HG02642 (cell line): ENCODE measurements around the gene EEF1AKMT1.

ENCODE experiments used
- ATAC-seq: cut with Tn5 transposase; IDR thresholded peaks from one replicate; pipeline ENCODE4 v1.9.1; 2021; ENCODE audit warnings: mild to moderate bottlenecking; ENCODE audit not compliant: unreplicated experiment, poor library complexity

The EEF1AKMT1 gene

DNA sequence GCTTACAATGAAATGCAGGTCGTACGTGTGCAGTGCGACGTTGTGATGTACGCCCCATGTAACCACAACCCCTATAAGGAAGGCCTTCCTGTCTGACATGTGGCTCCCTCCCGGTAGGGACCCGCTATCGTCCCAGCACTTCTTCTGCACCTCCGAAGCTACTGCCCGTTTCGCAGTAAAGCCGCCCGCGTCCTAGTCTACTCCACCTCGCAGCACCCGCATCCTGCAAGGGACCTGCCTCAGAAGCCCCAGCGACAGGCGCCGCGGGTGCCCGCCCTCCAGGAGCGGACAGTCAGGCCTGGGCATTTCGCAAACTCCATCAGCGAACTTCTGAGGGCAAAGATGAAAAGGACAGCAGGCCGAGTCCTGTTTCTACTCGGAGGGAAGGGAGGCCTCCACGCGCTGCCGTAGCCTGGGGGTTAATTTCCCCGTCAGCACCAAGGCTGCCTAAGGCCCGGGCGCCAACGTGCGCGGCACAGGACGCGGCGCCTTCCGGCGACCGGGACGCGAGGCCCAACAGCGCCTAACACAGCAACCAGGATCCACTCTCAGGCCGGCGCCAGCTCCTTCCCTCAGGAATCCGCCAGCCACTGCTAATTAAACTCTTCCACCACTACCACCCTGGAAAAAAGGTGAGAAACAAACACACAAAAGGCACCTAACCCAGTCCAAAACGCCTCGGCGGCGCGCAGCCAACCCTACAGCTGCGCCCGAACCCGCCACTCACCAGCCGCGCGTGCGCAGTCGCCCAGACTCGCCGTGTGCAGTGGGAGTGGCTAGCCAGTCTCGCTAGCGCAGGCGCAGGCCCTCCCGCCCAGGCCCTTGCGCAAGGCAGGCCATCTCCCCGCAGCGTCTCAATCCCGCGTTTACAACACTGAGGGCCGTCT lies at the start of gene EEF1AKMT1:
TSS of gene EEF1AKMT1 (minus strand) at position 768 of the 887 bp plus-strand sequence. CDS start 16,363 bp downstream, outside the sequence.
- peak; percentile 95 for ATAC-seq

DNA sequence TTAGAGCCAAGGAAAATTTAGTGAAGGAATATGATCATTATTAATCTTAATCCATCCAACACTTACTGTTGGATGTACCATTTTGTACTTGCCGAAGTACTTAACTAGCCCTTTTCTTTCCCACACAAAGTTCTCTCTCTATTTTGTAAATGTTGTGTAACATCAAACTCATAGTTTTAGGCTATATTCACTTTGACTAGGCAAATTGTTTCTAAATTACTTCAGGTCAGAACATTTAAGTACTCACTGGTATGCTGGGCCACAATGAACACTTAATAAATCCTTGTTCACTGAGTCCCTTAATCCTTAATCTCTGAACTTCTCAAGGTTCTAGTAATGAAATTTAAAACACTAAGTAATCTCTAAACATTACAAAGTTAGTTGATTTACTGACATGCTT lies 49.3 kb upstream of the EEF1AKMT1 start:
- no peak for ATAC-seq

GRCh38 chr13:20822406-20822805 lies 48.6 kb upstream of the EEF1AKMT1 start:
- ATAC-seq, result no peak

DNA sequence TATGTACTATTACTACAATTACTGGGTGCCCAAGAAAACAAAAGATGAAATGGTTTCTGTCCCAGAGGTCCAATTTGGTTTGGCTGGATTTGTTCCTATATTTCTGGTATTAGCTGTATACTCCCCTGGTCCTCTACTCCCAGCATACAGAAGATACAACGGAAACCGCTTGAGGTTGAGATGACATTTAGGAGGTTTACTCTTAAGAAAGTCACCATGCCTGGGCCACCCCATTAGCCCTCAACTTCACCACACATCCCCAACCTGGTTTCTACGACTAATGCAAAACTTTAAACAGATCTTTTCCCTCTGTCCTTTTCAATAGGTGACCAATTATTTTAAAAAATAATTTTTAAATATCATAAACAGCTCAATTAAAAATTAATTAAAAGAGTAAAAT lies 46.0 kb upstream of the EEF1AKMT1 start:
- ATAC-seq, result no peak

DNA sequence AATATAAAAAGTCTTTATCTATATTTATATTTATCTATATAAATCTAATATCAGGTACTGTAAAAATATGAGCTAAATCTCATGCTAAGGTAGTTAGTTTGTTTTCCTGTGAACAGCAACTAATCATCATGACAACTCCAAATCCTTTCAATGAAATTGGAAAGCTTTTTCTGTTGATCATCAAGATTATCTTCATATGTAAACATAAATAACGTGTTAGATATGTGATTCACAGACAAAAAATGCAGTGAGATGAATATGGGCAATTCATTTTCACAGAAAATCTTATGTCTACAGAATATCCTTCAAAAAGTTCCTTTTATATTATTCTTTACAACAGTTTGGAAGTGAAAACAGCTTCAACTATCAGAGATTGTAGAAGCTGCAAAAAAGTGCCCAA lies 41.7 kb upstream of the EEF1AKMT1 start:
- ATAC-seq, result no peak

- no peak for ATAC-seq
These were observed 40.6 kb upstream of the EEF1AKMT1 start for GRCh38 chr13:20814224-20814910.

- no peak for ATAC-seq
These were observed 39.1 kb upstream of the EEF1AKMT1 start for GRCh38 chr13:20812890-20813289.

GRCh38 chr13:20810808-20811207 lies 37.0 kb upstream of the EEF1AKMT1 start:
- no peak for ATAC-seq

- ATAC-seq, result no peak
These were observed 35.1 kb upstream of the EEF1AKMT1 start for GRCh38 chr13:20808874-20809273.

DNA sequence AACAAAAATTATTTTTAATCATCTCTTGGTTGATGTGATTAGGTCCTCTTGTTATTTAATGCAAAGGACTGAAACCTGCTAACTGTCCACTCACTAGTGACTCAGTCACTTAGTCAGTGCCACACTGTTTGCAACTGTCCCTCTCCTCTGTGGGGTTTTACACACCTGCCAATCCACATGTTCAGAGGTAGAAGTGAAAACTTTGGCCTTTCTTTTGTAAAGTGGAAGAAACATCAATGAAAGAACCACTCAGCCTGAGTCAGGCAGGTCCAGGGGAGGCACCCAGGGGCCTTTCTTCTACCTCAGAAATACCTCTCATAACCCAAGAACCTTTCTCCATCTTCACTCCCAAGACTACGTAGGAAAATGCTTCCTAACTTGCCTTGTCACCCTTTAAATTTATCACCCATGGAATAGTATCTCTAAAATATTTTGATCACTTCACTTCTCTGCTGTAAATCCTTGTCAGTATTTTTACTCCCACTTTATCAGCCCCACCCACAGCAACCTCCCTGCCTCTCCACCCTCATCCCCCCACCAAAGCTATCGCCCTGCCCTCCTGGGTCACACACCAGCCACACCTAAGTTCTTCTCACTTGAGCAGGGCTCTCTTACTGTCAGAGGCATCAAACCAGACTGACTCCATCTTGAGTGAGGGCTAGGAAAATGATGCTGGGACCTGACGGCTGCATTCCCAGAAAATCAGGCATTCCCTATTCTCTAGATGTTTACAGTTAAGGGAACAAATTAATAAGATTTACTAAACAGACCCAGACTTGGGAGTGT lies 29.6 kb upstream of the EEF1AKMT1 start:
- ATAC-seq, result no peak

- ATAC-seq, result no peak
These were observed 27.9 kb upstream of the EEF1AKMT1 start for GRCh38 chr13:20801707-20802106.

- no peak for ATAC-seq
These were observed 26.1 kb upstream of the EEF1AKMT1 start for GRCh38 chr13:20799726-20800416.

DNA sequence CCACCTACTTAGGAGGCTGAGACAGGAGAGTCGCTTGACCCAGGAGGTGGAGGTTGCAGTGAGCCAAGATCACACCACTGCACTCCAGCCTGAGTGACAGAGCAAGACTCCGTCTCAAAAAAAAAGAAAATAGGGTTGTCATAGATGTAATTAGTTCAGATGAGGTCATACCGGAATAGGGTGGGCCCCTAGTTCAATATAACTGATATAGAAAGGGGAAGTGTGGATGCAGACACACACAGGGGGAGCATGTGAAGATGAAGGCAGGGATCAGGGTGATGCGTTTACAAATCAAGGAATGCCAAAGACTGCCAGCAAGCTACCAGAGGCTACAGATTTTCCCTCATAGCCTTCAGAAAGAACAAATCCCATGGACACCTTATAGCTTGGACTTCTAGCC lies 24.3 kb upstream of the EEF1AKMT1 start:
- no peak for ATAC-seq

DNA sequence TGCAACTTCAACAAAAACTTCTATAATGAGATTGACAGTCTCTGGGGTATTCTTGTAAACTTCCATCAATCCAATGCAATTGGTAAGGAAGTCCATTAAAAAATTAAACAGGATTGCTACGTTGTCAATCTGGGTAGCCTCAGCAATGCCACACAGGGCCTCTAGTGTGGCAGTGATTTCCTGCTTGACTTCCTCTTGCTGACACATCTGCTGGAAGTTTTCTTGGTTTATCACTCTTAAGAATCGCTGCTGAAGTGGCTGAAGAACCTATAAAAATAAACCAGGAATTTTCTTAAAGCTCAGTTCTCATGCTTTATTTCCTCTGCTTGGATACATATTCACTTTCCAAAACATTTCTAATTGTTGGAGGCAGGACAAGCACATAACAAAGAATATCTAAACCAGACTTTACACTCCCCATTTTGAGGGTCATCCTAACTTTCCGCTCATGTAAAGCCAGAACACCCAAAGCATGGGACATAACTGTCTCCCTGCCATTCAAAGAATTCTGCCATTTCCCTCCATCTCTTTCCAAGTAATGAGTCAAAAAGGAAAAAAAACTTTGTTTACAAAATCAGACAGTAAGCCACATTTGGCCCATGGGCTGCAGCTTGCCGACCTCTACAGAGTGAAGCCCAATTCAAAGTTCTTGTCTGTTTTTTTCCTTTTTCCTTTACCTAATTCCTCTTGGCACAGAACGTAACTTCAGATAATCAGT lies 23.2 kb upstream of the EEF1AKMT1 start:
- no peak for ATAC-seq

GRCh38 chr13:20789665-20790064 lies 15.9 kb upstream of the EEF1AKMT1 start:
- ATAC-seq, result no peak

DNA sequence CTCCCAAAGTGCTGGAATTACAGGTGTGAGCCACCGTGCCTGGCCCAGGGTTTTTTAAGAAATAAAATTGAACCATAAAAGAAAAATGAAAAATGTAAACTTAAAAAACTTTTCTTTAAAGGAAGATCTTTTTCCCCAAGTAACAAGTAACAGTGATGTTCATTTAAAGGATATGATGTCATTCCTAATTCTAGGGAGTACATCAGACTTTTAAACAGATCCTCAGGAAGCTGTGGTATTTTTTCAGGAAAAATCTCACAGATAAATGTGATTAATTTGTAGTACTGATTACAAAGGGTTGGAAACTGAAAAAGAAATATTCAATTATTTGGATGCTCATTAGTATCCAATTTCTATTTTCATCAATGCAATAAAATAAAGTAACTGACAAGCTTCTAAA lies 14.6 kb upstream of the EEF1AKMT1 start:
- no peak for ATAC-seq

- ATAC-seq, result no peak
These were observed 13.4 kb upstream of the EEF1AKMT1 start for GRCh38 chr13:20787180-20787579.

DNA sequence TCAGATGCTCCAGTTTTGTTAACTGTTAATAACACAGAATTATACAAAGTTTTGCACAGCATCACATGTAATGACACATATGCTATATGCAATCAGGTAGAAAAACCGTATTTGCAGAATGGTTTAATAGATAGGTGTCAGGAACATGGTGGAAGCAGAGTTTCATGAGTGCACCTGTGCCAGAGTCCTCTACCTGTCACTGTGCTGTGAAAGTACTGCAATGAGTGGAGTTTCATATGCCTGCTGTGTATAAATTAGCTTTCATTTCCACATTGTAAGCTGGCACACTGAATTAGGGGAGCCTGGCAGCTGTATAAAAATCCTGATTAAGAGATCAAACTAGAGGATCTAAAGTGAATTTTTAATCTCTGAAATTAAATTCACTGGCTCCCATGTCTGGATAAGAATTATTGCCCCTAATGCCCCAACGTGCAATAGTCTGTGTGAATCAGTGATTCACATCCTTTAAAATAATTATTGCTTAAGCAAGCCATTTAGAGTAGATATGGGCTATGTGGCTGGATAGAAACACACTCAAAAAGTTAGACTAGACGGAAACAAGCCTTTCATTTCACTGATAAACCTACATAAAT lies 8.5 kb upstream of the EEF1AKMT1 start:
- peak; percentile 85 for ATAC-seq

DNA sequence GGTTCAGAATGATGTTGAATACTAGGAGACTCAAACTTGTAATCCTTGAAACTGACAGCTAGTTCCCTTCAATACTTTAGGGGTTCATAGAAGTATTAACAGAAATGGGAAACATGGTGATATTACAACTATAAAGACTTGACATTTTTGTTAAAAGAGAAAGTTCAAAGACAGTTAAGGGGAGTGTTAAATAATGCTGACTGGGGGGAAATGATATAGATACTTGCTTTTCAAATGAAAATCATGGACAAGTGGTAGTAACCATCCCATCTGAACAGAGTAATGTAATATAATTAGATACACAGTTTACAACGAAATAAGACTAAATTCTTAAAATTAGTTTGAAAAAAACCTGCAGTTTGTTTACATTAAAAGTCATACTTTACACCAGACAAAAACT lies 6.6 kb upstream of the EEF1AKMT1 start:
- no peak for ATAC-seq
